Osteocyte (in vitro differentiated cells): ENCODE data around the gene CRYBB1. TPM values are rescaled to one million over a fixed set of nuclear protein-coding genes. Genes with fewer than 3 reads are reported as not detected.

Experiments used
- DNase-seq: peaks from one replicate; pipeline ENCODE4 v3.0.0; 2021; ENCODE audit warnings: mixed read lengths; ENCODE audit not compliant: unreplicated experiment; ENCODE audit errors: extremely low spot score
- H3K27ac Mint-ChIP-seq: one replicate; pipeline ENCODE4 v1.8.0; 2021; ENCODE audit warnings: mild to moderate bottlenecking, mixed read lengths; ENCODE audit not compliant: unreplicated experiment
- H3K27me3 Mint-ChIP-seq: one replicate; pipeline ENCODE4 v1.8.0; 2021; ENCODE audit warnings: mixed read lengths; ENCODE audit not compliant: unreplicated experiment
- H3K36me3 Mint-ChIP-seq: one replicate; pipeline ENCODE4 v1.8.0; 2021; ENCODE audit warnings: mixed read lengths; ENCODE audit not compliant: unreplicated experiment
- H3K4me1 Mint-ChIP-seq: one replicate; pipeline ENCODE4 v1.8.0; 2021; ENCODE audit warnings: mixed read lengths; ENCODE audit not compliant: unreplicated experiment
- H3K4me3 Mint-ChIP-seq: one replicate; pipeline ENCODE4 v1.8.0; 2021; ENCODE audit warnings: mild to moderate bottlenecking, moderate library complexity, mixed read lengths; ENCODE audit not compliant: unreplicated experiment
- H3K9me3 Mint-ChIP-seq: one replicate; pipeline ENCODE4 v1.8.0; 2021; ENCODE audit warnings: mixed read lengths; ENCODE audit not compliant: unreplicated experiment
- microRNA-seq: library from miRNA; unstranded; fragments of <30 nt; microRNA quantifications from one replicate; pipeline ENCODE4 v1.1.0, GENCODE V29; 2020; ENCODE audit not compliant: unreplicated experiment
- total RNA-seq: library from RNA; stranded (reverse); gene quantifications from 2 replicates; pipeline ENCODE4 v1.2.1, GENCODE V29; 2021
- TF ChIP-seq, protein P1 (sequence below): fragments of 200-600 bp; sonication (generic); IDR thresholded peaks from 2 replicates; pipeline ENCODE4 v1.5.0; 2021; ENCODE audit warnings: antibody characterized with exemption, mild to moderate bottlenecking, moderate library complexity

CRYBB1 gene
- total RNA-seq, 1 donor from 2014 or later, result not detected

- TF ChIP-seq, protein P1, sequence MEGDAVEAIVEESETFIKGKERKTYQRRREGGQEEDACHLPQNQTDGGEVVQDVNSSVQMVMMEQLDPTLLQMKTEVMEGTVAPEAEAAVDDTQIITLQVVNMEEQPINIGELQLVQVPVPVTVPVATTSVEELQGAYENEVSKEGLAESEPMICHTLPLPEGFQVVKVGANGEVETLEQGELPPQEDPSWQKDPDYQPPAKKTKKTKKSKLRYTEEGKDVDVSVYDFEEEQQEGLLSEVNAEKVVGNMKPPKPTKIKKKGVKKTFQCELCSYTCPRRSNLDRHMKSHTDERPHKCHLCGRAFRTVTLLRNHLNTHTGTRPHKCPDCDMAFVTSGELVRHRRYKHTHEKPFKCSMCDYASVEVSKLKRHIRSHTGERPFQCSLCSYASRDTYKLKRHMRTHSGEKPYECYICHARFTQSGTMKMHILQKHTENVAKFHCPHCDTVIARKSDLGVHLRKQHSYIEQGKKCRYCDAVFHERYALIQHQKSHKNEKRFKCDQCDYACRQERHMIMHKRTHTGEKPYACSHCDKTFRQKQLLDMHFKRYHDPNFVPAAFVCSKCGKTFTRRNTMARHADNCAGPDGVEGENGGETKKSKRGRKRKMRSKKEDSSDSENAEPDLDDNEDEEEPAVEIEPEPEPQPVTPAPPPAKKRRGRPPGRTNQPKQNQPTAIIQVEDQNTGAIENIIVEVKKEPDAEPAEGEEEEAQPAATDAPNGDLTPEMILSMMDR, result no peak
- H3K4me3 Mint-ChIP-seq, result peak overlapping the region; percentile 43
- peak overlapping the region; percentile 72 for H3K27ac Mint-ChIP-seq
- no peak for DNase-seq
- no peaks in the 10 kb centered on the region for H3K9me3 Mint-ChIP-seq
- no peaks in the 10 kb centered on the region for H3K27me3 Mint-ChIP-seq
- peaks cover 35% of the 10 kb centered on the region for H3K4me1 Mint-ChIP-seq
- no peaks in the 10 kb centered on the region for H3K36me3 Mint-ChIP-seq
These were observed 67.8 kb downstream of the CRYBB1 start for GRCh38 chr22:26549902-26550497.

Small RNA genes lying within 50 kb of the gene (microRNA-seq; reads per million reads assigned to microRNA genes)
- gene MIR548J, result 1.6 reads per million

Other genes starting within 250 kb of the CRYBB1 start
- gene ASPHD2, start 188.8 kb downstream of the CRYBB1 start, total RNA-seq, result 4.5 and 4.9 TPM in 2 replicates
- 35.8 and 37.1 TPM in 2 replicates for gene HPS4, start 134.2 kb downstream of the CRYBB1 start, total RNA-seq
- gene SRRD, start 134.2 kb downstream of the CRYBB1 start, total RNA-seq, result 20.4 and 21.6 TPM in 2 replicates
- 32.1 and 39.0 TPM in 2 replicates for gene TFIP11, start 105.6 kb downstream of the CRYBB1 start, total RNA-seq
- 16.3 and 19.0 TPM in 2 replicates for gene TPST2, start 27.9 kb downstream of the CRYBB1 start, total RNA-seq
- not detected in 2 replicates for gene CRYBA4, start 3.9 kb upstream of the CRYBB1 start, total RNA-seq
- gene MIAT, start 39.6 kb upstream of the CRYBB1 start, total RNA-seq, result 1.9 and 3.3 TPM in 2 replicates